SKM-1 treated with dmso at 0.1 percent for 144 hours (cell line): Measurements from ENCODE around the gene EML3.
A peak's percentile ranks its signal among the peaks of the same experiment; 100 is the strongest.
"Not testable (repeated sequence)": the region's sequence is repeated elsewhere in the genome, so short reads cannot be mapped to it uniquely, and the experiment has no call there.

Experiments
- DNase-seq: peaks from one replicate; lab custom pipeline; 2025; ENCODE audit not compliant: unreplicated experiment; lab: John Stamatoyannopoulos, UW

EML3 gene, protein sequence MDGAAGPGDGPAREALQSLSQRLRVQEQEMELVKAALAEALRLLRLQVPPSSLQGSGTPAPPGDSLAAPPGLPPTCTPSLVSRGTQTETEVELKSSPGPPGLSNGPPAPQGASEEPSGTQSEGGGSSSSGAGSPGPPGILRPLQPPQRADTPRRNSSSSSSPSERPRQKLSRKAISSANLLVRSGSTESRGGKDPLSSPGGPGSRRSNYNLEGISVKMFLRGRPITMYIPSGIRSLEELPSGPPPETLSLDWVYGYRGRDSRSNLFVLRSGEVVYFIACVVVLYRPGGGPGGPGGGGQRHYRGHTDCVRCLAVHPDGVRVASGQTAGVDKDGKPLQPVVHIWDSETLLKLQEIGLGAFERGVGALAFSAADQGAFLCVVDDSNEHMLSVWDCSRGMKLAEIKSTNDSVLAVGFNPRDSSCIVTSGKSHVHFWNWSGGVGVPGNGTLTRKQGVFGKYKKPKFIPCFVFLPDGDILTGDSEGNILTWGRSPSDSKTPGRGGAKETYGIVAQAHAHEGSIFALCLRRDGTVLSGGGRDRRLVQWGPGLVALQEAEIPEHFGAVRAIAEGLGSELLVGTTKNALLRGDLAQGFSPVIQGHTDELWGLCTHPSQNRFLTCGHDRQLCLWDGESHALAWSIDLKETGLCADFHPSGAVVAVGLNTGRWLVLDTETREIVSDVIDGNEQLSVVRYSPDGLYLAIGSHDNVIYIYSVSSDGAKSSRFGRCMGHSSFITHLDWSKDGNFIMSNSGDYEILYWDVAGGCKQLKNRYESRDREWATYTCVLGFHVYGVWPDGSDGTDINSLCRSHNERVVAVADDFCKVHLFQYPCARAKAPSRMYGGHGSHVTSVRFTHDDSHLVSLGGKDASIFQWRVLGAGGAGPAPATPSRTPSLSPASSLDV

DNA sequence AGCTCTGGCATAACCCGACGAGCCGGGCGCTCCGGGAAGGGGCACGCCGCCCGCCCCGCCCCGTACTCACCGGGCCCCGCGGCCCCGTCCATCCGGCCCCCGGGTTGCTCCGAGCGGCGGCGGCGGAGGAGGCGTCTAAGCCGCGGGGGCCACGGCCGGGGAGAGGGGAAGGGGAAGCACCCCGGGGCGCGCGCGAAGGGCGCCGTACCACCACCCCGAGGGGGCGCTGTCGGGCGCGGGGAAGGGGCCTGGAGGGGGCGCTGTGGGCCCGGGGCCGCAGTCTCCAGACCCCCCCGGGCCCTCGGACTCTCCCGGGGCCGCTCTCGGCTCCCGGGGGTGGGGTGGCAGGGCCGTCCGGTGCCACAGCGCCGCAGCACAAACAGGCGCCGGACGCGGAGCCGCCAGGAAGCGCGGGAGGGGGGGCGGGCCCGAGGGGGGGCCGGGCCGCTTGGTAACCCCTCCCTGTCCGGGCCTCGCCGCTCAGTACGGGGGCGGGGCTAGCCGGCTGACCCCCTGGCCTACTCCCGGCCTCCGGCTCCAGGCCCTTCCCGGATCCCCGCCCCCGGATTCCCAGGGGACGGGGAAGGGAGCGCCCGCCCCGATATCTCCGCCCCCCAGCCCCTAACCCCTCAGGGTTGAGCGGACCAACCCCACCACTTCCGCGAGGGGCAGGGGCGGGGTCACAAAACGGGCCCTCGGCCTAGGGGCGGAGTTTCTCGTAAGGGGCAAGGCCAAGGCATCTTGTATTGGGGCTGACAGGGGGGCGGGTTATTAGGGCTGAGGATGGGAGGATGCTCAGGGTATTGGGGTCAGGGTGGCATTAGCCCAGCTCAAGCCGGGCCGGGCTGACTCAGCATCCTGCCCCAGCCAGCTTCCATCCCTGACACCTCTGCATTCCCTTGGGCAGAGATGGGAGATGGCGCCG, at the start of gene EML3, which contains the start of gene ROM1:
Gene EML3 (minus strand): TSS at position 410 of the 925 bp plus-strand sequence. CDS start 318 bp downstream, at position 92.
Gene ROM1 (plus strand): TSS at position 892 of the 925 bp plus-strand sequence. CDS start 25 bp downstream, at position 917.
- DNase-seq = peak; percentile 67

DNA sequence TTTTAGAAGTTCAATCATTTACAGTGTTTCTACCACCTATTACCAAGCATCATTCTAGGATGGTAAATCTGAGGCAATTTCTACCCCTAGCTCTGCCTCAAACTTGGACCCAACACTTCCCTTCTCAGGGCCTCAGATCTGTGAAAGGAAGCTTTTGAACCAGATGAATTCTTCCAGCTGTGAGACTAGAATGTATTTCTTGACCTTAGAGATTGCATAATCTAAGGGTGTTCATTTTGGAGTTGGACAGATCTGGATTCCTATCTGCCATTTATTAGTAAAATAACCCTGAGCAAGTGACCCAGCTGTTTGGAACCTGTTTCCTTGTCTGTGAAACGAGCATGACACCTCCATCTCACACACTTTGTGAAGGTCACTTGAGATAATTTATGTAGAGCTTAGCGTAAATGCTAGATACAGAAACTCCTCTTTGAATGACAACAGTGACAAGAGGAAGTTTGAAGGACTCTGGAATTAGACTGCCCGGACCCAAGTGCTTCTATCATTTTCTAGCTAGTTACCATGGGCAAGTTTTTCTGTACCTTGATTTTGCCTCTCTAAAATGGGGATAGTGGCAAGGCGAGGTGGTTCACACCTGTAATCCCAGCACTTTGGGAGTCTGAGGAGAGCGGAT, 44.3 kb upstream of the EML3 start:
- no peak for DNase-seq

DNA sequence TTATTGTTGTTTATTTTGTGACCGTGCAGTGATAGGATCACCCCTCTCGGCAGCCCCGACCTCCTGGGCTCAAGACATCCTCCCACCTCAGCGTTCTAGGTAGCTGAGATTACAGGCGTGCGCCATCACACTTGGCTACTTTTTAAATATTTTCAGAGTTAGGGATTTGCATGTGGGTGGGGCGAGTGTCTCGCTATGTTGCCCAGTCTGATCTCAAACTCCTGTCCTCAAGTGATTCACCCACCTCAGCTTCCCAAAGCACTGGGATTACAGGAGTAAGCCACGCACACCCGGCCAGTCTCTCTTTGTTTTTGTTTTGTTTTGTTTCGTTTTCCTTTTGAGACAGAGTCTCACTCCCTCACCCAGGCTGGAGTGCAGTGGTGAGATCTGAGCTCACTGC, 41.7 kb upstream of the EML3 start:
- DNase-seq = no peak

DNA sequence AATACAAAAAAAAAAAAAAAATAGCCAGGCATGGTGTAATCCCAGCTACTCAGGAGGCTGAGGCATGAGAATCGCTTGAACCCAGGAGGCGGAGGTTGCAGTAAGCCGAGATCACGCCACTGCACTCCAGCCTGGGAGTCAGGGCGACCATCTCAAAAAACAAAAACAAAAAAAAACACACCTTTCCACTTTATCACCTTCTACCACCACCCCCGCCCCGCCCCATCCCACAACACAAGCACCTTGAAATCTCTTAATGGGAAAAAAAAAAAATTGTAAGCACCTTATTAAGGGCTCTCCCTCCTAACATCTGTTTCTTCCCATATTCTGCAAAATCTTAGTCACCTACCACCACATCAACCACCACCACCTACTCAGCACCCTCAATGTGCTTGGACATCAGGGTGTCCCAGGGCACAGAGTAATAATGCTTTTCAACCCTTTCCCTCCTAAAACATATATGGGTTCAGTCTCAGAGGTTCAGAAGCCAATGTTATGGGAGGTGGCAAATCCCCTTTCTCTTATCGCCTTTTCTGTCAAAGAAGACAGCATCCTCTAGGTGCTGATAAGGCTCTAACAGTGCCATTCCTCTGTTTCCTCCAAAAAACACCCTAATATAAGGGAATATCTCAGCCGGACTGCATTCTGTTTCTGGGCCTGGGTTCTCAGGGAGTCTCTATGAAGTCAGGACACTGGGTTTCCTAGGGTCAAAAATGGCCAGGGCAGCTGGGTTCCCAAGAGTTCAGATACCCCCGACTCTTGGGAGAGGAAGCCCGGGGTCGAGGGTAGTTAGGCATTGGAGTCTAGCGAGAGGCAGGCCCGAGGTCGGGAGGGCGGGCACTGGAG, 39.8 kb upstream of the EML3 start:
- no peak for DNase-seq

DNA sequence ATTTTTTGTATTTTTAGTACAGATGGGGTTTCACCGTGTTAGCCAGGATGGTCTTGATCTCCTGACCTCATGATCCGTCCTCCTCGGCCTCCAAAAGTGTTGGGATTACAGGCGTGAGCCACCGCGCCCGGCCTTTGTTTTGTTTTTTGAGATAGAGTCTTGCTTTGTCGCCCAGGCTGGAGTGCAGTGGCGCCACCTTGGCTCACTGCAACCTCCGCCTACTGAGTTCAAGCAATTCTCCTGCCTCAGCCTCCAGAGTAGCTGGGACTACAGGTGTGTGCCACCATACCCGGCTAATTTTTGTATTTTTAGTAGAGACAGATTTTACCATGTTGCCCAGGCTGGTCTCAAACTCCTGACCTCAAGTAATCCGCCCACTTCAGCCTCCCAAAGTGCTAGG, 37.7 kb upstream of the EML3 start:
- not testable (repeated sequence) for DNase-seq

DNA sequence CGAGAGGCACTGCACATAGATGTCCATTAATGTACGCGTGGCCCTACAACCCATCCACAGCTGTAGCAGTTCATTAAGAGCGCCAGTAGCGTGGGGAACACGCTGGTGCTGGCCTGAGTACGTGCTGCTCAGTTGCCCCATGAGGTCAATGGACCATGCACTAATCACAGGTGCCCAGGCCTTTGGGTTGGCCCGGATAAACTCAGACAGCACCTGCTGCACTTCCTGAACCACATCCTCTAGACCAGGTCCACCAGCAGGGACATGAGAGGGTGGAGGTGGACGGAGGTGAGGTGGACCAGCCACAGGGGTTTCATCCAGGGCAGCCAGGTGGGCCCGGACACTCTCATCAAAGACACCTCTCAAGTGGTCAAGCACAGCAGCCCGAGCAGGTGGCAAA, 36.9 kb upstream of the EML3 start:
- DNase-seq = no peak

DNA sequence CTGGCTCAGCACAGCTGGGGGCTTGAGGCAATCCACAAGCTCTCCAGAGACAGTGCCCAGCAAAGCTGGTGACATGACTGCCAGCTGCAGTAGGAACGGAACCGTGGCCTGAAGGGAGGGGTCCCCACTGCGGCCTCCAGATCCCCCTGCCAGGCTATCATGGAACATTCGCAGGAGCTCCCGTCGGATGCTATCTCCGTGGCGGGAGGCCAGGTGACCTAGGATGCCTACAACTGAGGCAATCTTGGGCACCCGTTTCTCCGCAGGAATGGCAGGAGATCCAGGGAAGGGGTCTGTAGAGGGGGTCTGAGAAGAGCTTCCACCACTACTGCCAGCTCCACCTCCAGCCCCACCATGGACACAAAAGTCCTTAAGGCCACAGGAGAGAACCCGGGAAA, 36.4 kb upstream of the EML3 start:
- DNase-seq = no peak

DNA sequence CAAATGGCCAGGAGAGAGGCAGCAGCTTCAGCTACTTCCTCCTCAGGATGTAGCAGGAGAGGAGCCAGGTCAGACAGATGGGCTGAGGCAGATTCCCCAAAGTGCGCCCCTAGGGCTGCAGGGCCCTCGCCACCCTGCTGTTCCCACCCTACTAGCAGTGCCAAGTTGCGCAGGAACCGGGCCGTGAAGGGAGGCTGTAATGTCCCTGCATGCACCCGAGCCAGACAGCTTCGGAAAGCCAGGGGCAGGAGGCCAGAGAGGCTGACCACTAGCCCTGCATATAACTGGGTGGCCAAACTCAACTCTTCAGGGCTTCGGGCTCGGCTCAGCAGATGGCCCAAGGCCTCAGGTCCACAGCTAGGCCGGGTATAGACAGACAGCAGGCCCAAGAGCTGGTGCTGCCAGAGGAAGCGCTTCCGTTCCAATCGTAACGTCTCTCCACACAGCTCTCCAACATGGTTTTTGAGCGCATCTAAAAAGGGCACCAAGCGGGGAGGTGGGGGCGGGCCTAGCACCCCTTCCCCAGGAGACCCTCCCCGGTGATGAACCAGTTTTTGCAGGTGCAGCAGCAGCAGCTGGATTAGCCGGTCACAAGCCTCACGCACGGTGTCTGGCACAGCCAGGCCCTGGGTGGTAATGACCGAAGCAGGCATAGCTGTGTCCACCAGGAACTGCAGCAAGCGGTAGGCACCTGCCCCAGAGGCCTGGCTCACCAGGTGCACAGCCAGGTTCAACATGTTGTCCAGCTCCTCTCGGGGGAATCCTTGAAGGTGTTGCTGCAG, 35.8 kb upstream of the EML3 start:
- DNase-seq = no peak

DNA sequence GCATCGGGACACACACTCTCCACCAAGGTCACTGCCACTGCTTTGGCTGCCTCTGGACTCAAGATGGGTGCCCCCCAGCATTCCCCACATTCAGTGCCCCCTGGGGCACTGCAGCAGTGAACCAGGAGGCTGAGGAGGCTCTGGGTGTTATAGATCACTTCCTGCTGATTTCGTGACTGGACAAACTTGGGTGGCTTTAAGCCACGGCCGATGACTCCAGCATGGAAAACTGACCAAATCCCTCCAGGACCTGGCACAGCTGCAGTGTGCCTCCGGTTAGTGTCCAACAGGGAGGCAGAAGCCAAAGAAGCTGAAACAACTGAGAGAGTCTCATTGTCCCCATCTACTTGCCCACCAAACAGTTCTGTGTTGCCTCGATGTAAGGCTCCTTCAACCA, 35.0 kb upstream of the EML3 start:
- DNase-seq = no peak

DNA sequence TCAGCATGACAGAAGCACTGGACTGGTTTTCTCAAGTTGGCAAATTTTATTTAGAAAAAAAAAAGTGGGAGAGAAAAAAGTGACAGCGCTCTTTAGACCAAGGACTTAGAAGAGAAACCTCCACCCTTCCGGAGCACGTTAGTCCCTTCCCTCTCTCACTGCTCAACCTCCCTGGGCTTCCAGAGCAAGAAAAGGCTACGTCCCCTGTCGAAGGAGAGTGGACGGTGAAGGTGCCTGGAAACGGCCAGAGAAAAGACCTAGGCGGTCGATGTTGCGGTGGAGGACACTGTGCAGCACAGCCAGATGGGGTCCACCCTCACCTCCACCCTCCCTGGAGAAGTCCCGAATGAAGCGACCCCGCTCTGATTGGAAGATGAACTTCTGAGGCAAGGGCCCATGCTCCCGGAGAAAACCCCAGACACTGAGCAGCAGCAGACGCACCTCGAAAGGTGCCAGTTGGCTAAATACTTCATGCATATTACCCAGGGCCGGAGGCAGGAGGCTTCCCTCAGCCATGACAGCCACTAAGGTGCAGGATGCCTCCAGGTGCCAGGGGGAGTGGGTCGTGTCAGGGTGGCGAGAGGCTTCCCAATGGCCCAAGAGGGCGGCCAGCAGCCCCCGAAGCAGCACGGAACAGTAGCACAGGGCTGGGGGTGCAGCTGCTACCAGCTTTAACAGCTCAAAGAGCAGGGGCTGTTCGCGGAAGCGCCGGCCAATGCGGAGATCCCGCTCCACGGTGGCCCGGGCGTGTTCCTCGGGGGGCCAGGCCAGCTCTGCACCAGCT, 34.4 kb upstream of the EML3 start:
- no peak for DNase-seq

DNA sequence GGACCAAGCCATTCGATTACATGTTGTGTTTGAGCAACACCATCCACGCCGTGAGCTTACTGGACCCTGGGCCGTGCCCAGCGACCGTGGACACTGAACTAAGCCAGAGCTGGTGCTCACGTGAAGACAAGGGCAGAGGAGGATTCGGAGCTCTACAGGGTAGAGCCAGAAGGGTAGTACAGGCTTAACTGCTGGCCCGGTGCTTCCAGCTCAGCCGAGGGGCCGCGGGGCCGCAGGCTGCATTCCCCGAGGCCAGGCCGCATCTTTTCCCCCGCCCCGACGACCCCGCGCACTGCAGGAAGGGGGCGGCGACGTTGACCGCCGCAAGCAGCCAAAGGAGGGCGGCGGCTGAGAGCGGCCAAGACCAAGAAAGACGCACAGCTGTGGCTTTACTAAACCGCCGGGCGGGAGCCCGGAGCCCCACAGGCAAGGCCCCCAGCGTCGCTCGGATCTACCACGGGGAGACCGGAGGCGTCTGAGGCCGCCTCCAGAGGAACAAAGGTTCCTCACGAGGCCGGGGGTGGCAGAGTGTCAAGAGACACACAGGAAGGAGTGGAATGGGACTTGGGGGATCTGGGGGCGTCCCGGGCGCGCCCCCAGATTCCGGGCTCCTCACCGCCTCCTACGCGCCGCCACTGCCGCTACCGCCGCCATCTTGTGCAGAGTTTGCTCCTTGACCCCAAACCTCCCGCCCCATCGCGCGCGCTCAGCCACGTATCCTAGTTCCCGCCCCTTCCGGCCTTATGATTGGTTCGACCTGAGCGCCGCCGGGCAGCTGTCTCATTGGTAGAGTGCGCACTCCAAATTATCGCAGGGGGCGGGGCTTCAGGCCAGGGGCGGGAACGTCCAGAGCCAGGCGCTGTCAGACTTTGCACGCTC, 33.6 kb upstream of the EML3 start, which contains the start of gene GANAB:
Gene GANAB (minus strand): TSS at position 668 of the 879 bp plus-strand sequence. CDS start 14 bp downstream, at position 654.
- peak; percentile 96 for DNase-seq

DNA sequence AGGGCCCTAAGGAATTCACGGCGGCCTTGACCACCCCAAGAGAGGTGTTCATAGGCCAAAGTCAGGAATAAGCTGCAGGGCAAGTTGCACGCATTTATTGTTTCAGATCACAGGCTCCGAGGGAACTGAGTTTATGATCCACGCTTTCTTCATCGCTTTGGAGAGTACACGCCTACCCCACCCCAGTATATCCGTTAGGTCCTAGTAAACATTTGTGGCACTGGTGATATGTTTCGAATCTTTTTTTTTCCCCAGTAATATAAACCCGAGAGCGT, 33.0 kb upstream of the EML3 start:
- DNase-seq = no peak

DNA sequence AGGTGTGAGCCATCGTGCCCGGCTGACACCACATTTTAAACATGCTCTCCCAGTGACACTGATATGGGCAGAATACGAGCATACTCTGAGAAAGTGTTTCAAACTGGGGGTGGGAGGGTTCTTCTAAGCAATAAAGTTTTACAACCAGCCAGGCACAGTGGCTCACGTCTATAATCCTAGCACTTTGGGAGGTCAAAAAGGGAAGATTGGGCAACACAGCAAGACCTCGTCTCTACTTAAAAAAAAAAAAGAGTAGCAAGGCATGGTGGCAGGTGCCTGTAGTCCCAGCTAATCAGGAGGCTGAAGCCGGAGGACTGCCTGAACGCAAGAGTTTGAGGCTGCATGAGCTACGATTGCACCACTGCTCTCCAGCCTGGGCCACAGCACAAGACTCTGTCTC, 31.6 kb upstream of the EML3 start:
- DNase-seq = no peak

DNA sequence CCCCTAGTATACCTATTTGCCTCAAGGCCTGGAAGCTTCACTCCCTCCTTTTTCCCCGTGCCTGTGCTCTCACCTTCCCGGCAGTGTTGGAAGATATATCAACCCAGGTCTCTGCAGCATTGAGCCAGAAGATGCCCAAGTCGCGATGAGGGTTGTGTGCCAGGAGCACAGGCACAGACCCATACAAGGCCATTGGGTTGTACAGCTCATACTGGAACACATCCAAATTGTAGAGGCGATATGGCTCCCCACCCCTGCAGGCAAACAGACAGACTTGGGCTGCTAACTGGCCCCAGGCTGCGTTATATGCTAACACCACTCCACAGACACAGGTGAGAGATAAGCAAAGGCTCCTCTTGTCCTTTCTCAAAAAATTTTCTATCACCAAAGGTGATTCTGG, 19.9 kb upstream of the EML3 start:
- no peak for DNase-seq

DNA sequence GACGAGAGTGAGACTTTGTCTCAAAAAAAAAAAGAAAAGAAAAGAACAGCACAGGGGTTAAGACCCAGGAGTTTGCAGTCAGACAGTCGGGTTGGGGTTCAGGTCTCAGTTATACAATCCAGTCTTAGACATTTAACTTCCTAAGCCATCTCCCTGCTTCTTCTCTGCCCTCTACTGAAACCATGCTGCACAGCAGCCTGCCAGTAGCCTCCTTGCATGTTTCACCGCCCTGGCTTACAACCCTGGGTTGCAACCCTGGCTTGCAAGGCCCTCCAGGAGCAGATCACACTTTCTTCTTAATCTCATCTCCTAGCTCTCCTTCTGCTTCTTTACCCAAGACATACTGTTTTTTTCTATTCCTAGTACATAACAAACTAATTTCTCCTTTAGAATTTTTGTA, 15.1 kb upstream of the EML3 start:
- DNase-seq = no peak

DNA sequence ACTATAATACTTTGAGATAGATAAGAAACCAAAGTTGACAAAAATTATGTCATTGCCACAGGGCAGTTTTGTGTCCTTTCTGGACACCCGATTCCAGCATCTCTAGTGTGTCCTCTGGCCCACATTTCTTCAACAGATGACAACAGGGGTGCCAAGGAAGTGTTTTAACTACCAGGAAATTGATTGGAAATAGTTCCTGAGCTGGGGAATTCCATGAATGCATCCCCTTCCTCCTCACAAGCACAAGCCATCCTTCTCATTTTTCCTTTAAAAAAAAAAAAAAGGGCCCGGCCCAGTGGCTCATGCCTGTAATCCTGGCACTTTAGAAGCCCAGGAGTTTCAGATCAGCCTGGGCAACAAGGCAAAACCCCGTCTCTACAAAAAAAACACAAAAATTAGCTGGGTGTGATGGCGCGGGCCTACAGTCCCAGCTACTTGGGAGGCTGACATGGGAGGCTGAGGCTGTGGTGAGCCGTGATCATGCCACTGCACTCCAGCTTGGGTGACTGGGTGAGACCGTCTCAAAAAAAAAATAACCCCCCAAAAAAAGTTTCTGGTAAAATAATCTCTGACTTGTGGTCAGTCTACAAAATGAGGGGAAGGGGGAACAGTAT, 10.0 kb upstream of the EML3 start:
- DNase-seq = no peak
